ENCODE results near the gene GSTM4.

GSTM4 gene

DNA sequence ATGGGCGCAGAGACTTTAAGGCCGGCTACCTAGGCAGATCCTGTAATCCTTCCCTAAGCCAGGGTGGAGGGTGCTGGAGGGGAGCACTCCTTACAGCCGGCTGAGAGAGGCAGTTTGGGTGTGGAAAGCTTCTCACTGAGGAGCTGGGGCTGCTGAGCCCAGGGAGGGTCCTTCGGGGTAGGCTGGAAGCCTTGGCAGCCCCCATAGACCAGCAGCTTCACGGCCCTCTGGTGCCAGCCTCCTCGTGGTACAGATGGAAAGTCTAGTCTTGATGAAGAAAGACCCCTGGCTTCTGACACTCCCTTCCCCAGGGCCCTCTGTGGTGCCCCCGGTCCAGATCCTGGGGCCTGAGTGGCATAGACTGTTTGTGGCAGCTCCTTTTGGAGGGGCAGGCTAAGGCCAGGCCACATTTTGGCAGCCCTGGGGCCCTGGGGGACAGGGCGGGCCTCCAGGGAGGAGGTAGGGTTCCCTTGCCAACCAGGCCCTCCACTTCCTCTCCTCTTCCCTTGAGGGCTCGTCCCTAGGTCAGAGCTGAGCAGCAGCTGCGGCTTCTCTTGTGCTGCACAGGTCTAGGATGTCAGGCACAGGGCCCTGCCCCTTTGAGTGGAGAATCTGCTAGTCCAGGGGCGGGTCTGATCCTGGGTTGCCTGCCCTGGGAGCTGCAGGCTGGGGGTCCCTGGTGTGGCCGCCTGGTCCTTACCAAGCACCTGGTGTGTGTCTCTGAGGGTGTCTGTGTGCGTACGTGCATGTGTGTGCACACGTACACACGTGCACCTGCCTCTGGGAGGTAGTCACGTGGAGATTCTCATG, 31.5 kb upstream of the GSTM4 start:
- no peak for DNase-seq (ENCODE audit: low read depth in 2 of 2)

DNA sequence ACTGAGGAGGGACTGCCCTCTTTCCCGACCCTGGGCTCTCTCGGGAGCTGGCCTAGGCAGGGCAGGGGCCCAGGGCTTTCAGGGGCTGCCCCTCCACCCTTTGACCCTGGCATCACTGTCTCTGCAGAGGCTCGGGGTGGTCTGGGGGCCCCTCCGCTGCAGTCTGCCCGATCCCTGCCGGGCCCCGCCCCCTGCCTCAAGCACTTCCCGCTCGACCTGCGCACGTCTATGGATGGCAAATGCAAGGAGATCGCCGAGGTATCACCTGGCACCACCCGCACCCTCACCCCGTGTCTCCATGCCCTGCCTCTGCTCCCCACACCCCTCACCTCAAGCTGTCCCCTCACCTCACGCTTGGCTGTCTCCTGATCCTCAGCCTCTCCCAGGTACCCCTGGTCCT, 30.7 kb upstream of the GSTM4 start:
- DNase-seq (ENCODE audit: low read depth in 2 of 2), result no peak

DNA sequence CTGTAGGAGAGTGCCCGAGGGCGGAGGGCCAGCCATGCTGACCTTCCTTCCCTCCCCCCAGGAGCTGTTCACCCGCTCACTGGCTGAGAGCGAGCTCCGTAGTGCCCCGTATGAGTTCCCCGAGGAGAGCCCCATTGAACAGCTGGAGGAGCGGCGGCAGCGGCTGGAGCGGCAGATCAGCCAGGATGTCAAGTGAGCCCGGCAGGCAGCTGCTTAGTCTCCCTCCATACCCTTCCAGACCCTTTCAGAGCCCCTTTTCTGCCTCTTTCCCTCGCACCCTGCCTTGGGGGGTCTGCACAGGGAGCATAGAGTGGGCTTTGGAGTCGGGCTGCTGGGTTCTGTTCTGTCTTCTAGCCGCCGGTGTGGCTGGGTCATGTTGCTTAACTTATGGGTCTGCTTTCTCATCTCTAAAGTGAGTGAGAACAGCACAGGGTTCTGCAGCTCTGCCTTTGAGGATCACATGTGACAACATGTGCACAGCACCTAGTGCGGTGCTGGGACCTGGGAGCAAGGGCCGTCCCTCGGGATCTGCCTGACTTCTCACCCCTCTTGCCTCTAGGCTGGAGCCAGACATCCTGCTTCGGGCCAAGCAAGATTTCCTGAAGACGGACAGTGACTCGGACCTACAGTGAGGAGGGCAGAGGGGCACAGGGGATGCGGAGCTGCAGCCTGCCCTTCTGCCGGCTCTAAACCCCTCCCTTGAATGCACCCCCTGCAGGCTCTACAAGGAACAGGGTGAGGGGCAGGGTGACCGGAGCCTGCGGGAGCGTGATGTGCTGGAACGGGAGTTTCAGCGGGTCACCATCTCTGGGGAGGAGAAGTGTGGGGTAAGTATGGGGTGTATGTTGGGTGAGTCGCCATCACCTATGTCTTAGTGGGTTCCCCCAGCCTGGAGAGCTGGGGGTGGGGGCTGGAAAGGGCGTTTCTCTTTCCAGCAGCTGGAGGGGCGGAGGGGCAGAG, 30.0 kb upstream of the GSTM4 start:
- DNase-seq (ENCODE audit: low read depth in 2 of 2), result no peak

DNA sequence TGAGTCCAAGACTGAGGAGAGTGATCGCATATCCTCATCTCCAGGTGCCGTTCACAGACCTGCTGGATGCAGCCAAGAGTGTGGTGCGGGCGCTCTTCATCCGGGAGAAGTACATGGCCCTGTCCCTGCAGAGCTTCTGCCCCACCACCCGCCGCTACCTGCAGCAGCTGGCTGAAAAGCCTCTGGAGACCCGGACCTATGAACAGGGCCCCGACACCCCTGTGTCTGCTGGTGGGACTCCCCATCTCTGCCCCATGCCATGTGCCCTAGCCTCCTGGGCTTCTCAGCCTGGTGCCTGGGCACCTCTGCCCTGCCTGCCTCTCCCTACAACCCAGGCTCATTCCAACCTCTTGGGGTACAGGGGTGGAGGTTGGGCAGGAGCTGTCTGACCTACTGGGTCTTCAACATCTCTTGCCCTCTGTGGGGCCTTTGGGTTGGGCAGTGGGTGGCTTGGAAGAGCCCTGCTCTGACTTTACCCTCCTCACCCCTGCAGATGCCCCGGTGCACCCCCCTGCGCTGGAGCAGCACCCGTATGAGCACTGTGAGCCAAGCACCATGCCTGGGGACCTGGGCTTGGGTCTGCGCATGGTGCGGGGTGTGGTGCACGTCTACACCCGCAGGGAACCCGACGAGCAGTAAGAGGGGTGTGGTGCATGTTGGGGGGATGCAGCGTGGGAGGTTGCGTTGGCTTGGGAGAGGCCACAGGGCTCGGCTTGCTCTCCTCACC, 29.1 kb upstream of the GSTM4 start:
- no peak for DNase-seq (ENCODE audit: low read depth in 2 of 2)

DNA sequence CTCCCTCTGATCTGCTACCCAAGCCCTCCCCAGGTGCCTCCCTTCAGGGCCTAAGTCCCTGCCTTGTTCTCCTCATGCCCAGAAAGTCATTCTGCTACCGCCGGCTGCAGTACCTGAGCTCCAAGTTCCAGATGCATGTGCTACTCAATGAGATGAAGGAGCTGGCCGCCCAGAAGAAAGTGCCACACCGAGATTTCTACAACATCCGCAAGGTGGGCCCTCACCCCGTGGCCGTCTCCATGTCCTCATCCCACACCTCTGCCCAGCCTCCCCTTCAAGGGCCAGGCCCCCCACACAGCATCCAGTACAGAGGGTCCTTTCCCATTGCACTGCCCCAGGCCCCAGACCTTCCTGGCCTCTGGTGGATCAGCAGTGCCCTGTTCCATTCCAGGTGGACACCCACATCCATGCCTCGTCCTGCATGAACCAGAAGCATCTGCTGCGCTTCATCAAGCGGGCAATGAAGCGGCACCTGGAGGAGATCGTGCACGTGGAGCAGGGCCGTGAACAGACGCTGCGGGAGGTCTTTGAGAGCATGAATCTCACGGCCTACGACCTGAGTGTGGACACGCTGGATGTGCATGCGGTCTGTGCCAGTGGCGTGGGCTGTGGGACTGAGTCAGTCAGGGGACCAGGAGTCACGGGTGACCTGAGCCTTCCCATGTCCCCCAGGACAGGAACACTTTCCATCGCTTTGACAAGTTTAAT, 28.1 kb upstream of the GSTM4 start:
- no peak for DNase-seq (ENCODE audit: low read depth in 2 of 2)

DNA sequence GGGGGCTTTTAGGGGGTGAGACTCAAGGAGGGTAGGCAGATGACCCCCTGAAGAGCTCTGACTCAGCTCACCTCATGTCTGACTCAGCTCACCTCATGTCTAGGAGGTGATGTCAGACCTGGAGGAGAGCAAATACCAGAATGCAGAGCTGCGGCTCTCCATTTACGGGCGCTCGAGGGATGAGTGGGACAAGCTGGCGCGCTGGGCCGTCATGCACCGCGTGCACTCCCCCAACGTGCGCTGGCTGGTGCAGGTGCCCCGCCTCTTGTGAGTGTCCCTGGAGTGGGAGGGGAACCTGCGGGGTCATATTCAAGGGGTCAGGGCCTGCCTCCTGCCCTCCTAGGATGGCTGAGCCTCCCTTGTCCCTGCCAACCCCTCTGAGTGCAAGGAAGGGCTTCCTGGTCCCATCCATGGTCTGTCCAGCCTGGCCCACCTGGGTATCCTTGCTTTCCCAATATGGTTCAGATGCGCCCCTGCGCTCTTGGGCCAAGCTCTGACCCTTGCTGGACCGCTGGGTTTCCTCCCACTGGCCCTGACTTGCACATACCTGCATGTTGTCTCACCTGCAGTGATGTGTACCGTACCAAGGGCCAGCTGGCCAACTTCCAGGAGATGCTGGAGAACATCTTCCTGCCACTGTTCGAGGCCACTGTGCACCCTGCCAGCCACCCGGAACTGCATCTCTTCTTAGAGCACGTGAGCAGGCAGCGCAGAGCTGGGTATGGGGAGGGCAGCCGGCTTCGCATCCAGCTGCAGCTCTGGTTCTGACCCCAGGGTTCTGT, 27.2 kb upstream of the GSTM4 start:
- DNase-seq (ENCODE audit: low read depth in 2 of 2), result no peak

DNA sequence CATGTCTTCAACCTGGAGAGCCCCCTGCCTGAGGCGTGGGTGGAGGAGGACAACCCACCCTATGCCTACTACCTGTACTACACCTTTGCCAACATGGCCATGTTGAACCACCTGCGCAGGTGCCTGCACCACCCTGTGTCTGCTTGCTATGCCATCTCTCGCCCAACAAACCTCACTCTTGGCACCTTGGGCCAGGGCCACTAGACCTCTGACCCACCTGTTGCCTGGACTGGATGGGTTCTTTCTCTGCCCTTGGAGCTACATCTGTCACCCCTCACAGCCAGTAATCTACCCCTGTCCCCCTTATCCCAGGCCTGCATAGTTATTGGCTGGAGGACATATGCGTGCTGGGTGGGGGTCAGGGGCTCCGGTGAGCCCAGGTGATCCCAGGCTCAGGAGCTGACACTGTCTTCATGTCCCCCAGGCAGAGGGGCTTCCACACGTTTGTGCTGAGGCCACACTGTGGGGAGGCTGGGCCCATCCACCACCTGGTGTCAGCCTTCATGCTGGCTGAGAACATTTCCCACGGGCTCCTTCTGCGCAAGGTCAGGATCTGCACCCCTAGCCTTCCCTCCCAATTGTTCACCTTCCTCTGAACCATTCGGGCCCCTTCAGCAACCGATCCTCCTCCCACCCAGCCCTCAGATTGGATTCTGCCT, 26.4 kb upstream of the GSTM4 start:
- no peak for DNase-seq (ENCODE audit: low read depth in 2 of 2)

DNA sequence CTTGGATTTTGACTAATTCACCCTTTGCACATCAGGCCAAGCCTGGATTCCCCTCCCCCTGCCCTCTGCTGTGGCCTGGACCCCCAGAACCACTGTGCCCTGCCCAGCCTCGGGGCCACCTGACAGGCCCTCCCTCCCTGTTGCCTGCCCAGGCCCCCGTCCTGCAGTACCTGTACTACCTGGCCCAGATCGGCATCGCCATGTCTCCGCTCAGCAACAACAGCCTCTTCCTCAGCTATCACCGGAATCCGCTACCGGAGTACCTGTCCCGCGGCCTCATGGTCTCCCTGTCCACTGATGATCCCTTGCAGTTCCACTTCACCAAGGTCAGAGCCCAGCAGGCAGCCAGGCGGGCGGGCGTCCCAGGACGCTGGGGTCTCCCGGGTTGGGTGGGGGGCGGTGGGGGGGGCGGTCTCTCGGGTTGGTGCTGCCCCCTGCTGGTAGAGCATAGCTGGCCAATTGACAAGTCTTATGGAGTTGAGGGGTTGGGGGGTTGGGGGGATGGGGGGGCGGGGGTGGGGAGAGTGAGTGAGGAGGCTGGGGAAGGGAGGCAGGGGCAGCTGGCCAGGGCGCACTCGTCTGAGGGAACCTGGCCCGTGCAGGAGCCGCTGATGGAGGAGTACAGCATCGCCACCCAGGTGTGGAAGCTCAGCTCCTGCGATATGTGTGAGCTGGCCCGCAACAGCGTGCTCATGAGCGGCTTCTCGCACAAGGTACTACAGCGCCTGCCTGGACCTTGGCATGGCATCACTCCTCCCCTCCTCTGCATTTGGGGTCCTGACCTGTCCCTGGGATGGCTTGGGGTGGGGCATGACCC, 25.6 kb upstream of the GSTM4 start:
- no peak for DNase-seq (ENCODE audit: low read depth in 2 of 2)

DNA sequence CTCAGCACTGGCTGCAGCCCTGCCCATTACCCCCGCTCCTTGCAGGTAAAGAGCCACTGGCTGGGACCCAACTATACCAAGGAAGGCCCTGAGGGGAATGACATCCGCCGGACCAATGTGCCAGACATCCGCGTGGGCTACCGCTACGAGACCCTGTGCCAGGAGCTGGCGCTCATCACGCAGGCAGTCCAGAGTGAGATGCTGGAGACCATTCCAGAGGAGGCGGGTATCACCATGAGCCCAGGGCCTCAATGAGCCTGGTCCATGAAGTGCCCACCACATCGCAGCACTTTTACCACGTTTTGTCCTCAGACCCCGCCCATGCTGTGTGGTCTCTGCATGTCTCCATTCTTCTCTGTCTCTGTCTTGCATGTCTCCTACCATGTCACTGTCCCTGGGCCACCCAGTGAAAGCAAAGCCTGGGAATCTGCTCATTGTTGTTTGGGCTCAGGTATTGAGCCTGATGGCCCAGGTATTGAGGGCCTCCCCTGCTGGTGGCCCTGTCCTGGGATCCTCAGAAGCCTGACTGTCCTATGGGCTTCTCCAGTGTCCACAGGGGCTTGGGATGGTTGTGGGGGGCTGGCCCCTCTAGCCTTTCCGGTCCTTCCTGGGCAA, 24.9 kb upstream of the GSTM4 start:
- DNase-seq (ENCODE audit: low read depth in 2 of 2), result no peak

DNA sequence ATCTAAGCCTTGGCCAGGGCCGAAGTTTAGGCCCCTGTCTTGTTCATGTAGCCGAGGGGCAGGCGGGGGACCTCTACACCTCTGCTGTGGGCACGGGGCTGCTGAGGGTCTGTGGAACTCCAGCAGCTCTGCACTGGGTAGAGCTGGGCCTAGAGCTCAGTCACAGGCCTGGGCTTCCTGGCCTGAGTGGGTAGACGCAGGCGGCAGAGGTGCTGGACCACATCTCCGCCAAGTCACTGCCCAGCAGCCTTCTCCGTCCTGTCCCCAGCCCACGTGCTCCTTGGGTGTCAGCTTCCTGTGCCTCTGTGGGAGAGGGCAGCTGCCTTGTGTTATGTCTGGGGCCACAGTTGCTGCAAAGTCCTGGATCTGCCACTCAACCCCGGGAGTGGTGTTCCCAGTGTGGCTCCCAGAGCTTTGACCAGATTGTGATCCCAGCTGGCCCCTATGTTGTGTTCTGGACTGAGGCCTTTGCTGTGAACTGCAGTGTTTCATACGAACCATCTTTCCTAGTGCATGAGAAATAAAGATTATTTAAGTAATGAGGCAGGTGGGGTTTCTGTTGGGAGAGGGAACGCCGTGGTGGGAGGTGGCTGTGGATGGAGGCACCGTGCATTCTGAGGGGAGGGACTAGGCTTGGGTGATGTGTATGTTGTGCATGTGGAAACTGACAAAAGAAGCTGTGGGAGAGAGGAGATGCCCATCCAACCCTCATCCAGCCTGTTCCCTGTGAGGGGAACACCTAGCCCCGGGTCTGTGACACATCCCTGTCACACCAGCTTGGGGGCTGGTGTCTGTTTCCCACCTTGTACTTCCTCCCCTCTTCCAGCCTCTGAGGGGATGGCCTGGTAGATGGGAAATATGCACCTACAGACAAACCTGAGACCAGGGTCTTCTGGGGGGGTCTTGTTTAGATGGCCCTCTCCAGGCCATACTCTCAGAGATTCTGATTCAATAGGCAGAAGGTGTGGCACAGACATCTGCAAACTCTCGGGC, 24.1 kb upstream of the GSTM4 start:
- DNase-seq (ENCODE audit: low read depth in 2 of 2), result no peak

DNA sequence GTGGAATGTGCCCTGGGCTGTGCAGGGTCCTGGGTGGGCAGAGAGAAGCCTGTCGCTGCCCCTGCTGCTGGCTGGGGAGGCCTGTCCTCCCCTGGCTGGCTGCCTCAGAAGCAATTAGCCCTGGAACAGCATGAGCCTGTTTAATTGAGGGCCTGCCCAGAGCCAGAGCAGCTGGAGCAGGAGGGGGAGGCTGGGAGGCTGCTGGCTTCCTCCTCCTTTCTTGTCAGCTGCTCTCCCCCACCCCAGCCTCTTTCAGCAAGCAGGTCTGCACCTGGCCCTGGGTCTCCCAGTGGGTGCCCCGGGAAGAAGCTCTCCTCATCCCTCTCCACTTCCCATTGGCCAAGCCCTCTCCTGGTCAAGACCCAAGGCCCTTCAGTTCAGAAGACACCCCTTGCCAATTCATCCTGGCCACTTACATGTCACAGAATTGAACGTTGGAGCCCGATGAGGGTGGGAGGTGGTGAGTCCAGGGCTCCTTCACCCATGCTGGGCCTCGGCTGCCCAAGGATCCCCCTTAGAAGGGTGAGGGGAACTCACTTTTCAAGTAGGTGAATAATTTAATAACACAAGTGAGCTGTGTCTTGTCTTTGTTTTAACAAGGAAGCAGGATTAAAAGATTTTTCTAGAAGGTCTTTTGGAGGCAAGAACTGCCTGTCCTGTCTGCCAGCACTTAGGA, 23.1 kb upstream of the GSTM4 start:
- DNase-seq (ENCODE audit: low read depth in 2 of 2), result no peak

DNA sequence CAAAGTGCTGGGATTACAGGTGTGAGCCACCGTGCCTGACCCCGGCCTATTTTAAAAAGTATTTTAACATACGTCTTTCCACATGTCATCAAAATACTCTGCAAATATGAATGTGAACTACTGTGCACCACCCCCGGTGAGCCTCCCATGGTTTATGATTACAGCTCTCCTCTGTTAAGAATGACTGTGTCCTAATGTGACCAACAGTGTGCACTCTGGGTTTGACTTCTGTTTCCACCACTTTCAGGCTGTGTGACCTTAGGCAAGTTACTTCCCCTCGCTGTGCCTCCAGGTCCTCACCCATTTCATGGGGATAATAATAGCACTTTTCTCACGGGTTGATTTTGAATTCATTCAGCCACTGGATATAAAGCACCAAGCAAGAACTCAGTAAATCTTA, 21.6 kb upstream of the GSTM4 start:
- DNase-seq (ENCODE audit: low read depth in 2 of 2), result no peak

DNA sequence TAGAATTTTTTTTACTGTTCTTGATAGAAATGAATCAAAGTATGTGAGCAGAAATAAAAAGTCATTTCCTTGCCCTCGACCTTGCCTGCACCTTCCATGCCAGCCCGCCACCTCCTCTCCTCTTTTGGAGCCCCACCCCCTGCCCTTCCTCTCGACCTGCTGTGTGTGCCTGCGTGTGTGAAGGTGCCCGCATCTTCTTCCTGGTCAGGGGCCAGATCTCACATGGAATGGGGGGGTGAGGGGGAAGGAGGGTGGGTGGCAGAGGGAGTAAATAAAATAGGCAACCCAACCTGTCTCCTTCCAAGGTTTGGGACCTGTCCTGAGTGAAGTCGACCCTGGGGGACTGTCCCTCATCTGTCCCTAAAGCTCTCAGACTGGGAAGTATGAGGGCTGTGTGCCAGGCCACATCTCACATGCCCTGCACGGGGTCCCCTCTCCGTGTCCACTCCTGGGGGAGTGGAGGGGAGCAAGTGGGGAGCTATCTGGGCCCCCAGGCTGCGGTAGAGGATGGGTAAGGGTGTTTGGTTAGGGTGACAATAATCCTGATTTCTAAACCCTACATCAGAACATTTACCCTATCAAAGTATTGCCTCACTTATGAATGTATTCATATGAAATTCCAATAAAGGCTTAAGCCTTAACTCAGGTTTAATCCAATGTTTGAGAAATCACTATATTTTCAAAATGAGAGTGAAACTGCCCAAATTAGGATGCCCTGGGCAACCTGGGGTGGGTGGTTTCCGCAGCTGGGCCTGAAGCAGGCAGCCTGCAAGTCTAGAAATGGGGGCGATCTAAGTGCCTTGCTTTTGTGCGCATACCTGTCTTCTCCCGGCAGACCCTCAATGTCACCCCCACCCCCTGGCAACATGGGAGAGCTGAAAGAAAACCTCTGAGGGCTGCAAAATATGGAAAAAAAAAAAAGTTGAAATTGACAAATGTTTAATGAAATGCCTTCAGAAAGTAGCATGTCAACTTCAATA, 20.8 kb upstream of the GSTM4 start:
- DNase-seq (ENCODE audit: low read depth in 2 of 2), result no peak

DNA sequence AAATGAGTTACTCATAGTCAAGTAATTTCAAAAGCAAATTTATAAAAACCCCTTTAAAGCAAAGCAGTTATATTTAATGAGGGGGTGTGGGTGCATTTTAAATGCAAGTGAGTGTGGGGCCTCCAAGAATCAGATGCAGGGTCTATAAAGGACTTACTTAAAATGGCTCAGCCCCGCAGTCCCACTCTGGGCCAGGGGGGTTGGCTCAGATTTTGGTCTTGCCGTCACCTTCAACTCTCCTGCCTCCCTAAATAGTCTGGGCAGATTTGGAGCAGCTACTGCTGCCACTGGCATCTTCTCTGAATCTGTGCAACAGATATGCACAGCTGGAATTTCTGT, 20.1 kb upstream of the GSTM4 start:
- DNase-seq (ENCODE audit: low read depth in 2 of 2), result no peak

DNA sequence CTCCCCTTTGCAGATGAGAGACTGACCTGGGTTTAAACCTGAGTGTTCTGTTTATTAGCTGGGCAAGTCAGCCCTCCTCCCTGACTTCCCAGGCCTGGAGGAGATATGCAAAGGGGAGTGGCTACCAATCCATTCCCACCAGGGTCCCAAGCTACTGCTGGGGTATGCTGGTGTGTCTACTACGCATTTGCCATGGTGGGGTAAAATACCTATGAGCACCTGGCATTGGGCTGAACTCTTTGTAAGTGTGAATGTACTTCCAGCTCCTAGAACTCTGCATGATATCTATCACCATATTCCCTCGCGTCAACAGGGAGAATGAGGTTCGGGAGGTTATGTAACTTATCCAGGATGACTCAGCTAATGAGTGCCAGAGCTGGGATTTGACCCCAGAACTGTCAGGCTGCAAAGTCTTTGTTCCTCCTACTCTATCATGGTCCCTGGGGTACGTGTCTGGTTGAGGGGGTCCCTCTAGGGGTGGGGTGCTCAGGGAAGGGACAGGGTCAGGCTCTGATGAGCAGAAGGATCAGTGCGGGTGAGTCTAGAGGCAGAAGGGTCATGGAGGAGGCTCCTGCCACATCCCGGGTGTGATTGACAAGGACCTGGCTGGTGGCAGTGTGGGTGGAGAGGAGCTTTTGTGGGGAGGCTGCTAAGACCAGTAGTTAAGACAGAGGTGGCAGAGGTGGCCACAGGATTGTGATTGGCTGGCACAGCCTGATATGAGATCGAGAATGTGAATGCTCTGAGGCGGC, 19.5 kb upstream of the GSTM4 start:
- DNase-seq (ENCODE audit: low read depth in 2 of 2), result no peak
